MM.1S (cell line): ENCODE data around the gene CREB5.

Source experiments
- DNase-seq: peaks from one replicate; pipeline ENCODE4 v3.0.0-alpha.2; 2015
- H2AFZ ChIP-seq: fragments of 300-600 bp; sonication (generic); 2 replicates; pipeline ENCODE4 v1.6.0; 2016; ENCODE audit warnings: antibody characterized with exemption, low read length
- H3F3A ChIP-seq: fragments of 300-600 bp; sonication (generic); 2 replicates; pipeline ENCODE4 v1.6.1; 2016; ENCODE audit warnings: mild to moderate bottlenecking, antibody characterized with exemption, low read length, moderate library complexity, mixed read lengths; ENCODE audit not compliant: insufficient read depth
- H3K27ac ChIP-seq: fragments of 300-600 bp; sonication (generic); 2 replicates; pipeline ENCODE4 v1.5.1; 2016; ENCODE audit warnings: mild to moderate bottlenecking, low read length
- H3K27me3 ChIP-seq: fragments of 300-600 bp; sonication (generic); replicated peaks from 2 replicates; pipeline ENCODE4 v1.6.0; 2016; ENCODE audit warnings: low read length; ENCODE audit not compliant: insufficient read depth
- H3K36me3 ChIP-seq: fragments of 300-600 bp; sonication (generic); replicated peaks from 2 replicates; pipeline ENCODE4 v1.6.1; 2016; ENCODE audit warnings: mild to moderate bottlenecking, low read length, mixed read lengths; ENCODE audit not compliant: insufficient read depth
- H3K4me1 ChIP-seq: fragments of 300-600 bp; sonication (generic); 2 replicates; pipeline ENCODE4 v1.6.1; 2016; ENCODE audit warnings: low read length, mixed read lengths
- H3K4me2 ChIP-seq: fragments of 300-600 bp; sonication (generic); 2 replicates; pipeline ENCODE4 v1.6.0; 2016; ENCODE audit warnings: low read depth, low read length
- H3K4me3 ChIP-seq: fragments of 300-600 bp; sonication (generic); 2 replicates; pipeline ENCODE4 v1.5.1; 2016; ENCODE audit warnings: low read length, mixed read lengths
- H3K79me2 ChIP-seq: fragments of 300-600 bp; sonication (generic); 2 replicates; pipeline ENCODE4 v1.6.1; 2016; ENCODE audit warnings: mixed run types, low read length, mixed read lengths
- H3K9ac ChIP-seq: fragments of 300-600 bp; sonication (generic); 2 replicates; pipeline ENCODE4 v1.6.1; 2016; ENCODE audit warnings: low read length, mixed read lengths
- H3K9me2 ChIP-seq: fragments of 300-600 bp; sonication (generic); replicated peaks from 2 replicates; pipeline ENCODE4 v1.6.1; 2016; ENCODE audit warnings: mild to moderate bottlenecking, low read length, mixed read lengths; ENCODE audit not compliant: insufficient read depth
- H3K9me3 ChIP-seq: fragments of 300-600 bp; sonication (generic); replicated peaks from 2 replicates; pipeline ENCODE4 v1.6.1; 2016; ENCODE audit warnings: mild to moderate bottlenecking, low read length, mixed read lengths; ENCODE audit not compliant: insufficient read depth
- H4K20me1 ChIP-seq: fragments of 300-600 bp; sonication (generic); 2 replicates; pipeline ENCODE4 v1.6.1; 2016; ENCODE audit warnings: mild to moderate bottlenecking, low read length, moderate library complexity, mixed read lengths; ENCODE audit not compliant: insufficient read depth
- EZH2 ChIP-seq: fragments of 300-600 bp; sonication (generic); optimal IDR thresholded peaks from 2 replicates; pipeline ENCODE3; 2017; ENCODE audit warnings: low read depth, mild to moderate bottlenecking, antibody characterized with exemption, low read length, mixed read lengths
- EZH2phosphoT487 ChIP-seq: fragments of 300-600 bp; sonication (generic); IDR thresholded peaks from 2 replicates; pipeline ENCODE4 v1.6.1; 2018; ENCODE audit warnings: antibody characterized with exemption, low read length
- TF ChIP-seq, protein P1 (sequence below): fragments of 300-600 bp; sonication (generic); IDR thresholded peaks from 2 replicates; pipeline ENCODE4 v1.5.1; 2016; ENCODE audit warnings: antibody characterized with exemption, low read length, mixed read lengths

CREB5 gene

DNA sequence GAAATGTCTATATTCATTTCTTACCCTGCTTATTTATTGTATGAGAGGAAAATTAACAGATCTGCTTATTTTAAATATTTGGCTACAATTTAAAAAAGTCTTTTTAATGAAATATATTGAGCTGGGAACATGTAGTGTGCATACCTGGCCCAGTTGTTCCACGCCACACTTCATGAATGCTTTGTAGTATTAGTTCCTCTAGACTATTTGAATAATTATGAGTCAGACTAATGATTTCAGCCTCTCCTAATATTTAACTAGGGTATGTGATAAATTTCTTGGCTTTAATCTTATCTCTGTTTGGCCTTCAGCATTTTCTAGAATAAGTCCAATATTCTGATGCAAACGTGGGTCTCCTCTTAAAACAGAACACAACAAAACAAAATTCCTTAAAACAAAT lies 226.6 kb downstream of the CREB5 start:
- TF ChIP-seq, protein P1, sequence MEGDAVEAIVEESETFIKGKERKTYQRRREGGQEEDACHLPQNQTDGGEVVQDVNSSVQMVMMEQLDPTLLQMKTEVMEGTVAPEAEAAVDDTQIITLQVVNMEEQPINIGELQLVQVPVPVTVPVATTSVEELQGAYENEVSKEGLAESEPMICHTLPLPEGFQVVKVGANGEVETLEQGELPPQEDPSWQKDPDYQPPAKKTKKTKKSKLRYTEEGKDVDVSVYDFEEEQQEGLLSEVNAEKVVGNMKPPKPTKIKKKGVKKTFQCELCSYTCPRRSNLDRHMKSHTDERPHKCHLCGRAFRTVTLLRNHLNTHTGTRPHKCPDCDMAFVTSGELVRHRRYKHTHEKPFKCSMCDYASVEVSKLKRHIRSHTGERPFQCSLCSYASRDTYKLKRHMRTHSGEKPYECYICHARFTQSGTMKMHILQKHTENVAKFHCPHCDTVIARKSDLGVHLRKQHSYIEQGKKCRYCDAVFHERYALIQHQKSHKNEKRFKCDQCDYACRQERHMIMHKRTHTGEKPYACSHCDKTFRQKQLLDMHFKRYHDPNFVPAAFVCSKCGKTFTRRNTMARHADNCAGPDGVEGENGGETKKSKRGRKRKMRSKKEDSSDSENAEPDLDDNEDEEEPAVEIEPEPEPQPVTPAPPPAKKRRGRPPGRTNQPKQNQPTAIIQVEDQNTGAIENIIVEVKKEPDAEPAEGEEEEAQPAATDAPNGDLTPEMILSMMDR: no peak
- TF ChIP-seq EZH2phosphoT487: no peak
- no peak for TF ChIP-seq EZH2
- H2AFZ ChIP-seq: no peak overlapping the region

DNA sequence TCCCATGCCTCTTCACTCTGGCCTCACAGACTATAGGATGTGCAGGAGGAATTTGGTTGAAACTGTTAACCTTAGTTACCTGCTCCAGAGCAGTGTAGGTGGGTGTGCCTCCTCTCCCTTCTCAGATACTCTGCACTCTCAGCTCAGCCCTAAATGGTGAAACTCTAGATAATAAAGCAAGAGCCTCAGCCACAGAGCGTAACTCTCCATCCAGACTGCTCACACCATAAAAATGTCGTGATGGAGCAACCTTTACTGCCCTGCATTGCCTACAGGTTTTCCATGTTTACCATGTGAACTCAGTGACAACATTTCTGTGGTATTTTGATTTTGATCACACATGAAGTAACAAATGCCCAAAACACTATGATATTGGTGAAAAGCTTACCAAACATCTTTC lies 227.7 kb downstream of the CREB5 start:
- Histone ChIP-seq H3K27me3 (no peaks in the 10 kb centered on the region), H3K9me2 (no peaks in the 10 kb centered on the region), H3K4me3 (no peak overlapping the region), H3K9me3 (no peaks in the 10 kb centered on the region), H2AFZ (no peak overlapping the region), H3K4me1 (no peaks in the 10 kb centered on the region), H4K20me1 (no peaks in the 10 kb centered on the region), H3K79me2 (no peaks in the 10 kb centered on the region), H3K9ac (no peak overlapping the region), H3F3A (no peaks in the 10 kb centered on the region), H3K4me2 (no peak overlapping the region), H3K36me3 (no peaks in the 10 kb centered on the region), H3K27ac (no peak overlapping the region)
- TF ChIP-seq EZH2phosphoT487: no peak
- TF ChIP-seq, protein P1: no peak
- TF ChIP-seq EZH2: no peak
- no peak for DNase-seq

More for the DNA sequence above, 226.6 kb downstream of the CREB5 start:
- H3K27me3 ChIP-seq: no peaks in the 10 kb centered on the region
- H3K4me3 ChIP-seq: no peak overlapping the region
- no peak for DNase-seq
- H3K4me1 ChIP-seq: no peaks in the 10 kb centered on the region
- H4K20me1 ChIP-seq: no peaks in the 10 kb centered on the region
- no peaks in the 10 kb centered on the region for H3F3A ChIP-seq
- H3K9ac ChIP-seq: no peak overlapping the region
- no peaks in the 10 kb centered on the region for H3K9me2 ChIP-seq
- H3K4me2 ChIP-seq: no peak overlapping the region
- no peak overlapping the region for H3K27ac ChIP-seq
- H3K79me2 ChIP-seq: no peaks in the 10 kb centered on the region
- no peaks in the 10 kb centered on the region for H3K9me3 ChIP-seq
- H3K36me3 ChIP-seq: no peaks in the 10 kb centered on the region

DNA sequence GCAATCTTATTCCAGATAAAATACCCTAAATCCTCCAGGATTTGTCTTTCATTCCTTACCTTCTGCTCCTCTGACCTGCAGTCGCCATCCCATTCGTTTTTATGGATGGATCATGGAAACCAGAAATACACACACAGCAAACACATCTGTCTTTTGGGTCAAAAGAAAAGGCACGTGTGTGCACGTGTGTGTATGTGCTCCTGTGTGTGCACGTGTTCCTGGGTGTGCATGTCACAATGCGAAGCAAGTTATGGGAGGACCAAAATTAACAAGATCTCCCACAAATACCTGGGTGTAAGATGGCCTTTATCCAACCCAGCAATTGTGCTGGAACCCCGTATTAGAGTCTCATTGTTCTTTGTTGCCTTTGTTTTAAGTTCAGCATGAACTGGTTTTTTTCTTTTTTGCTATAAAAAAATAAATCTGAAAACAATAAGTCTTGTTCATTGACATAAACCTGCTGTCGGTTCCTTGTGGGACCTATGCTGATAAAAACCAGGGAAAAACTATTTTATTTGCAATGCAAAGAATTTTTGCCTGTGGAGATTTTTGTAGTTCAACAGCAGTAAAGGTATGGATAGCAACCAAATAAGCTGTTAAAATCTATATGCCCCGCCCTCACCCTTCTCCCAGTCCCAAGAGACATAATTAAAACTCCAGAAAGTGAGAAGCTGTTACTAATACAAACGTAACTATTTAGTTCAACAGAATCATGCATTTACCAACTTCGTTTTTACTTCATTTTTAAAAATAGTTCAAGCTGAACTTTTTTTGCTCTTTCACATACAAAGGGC lies 229.6 kb downstream of the CREB5 start:
- Histone ChIP-seq H4K20me1 (no peaks in the 10 kb centered on the region), H3K27ac (no peak overlapping the region), H3K27me3 (no peaks in the 10 kb centered on the region), H2AFZ (no peak overlapping the region), H3K9me3 (no peaks in the 10 kb centered on the region), H3K9me2 (no peaks in the 10 kb centered on the region), H3K4me2 (no peak overlapping the region), H3F3A (no peaks in the 10 kb centered on the region), H3K79me2 (no peaks in the 10 kb centered on the region), H3K4me3 (no peak overlapping the region), H3K9ac (no peak overlapping the region), H3K4me1 (no peaks in the 10 kb centered on the region), H3K36me3 (no peaks in the 10 kb centered on the region)
- DNase-seq: no peak
- TF ChIP-seq, protein P1: no peak
- TF ChIP-seq EZH2phosphoT487: no peak
- TF ChIP-seq EZH2: no peak
